Fibroblast of lung (primary cell): ENCODE results near the gene SLC13A3.

ENCODE experiments used
- EZH2 ChIP-seq: IDR thresholded peaks from 2 replicates; pipeline ENCODE4 v1.5.1; 2012; ENCODE audit warnings: low read length, control low read depth, mild to moderate bottlenecking; ENCODE audit errors: missing control alignments
- TF ChIP-seq, protein P1 (sequence below), 2 donors: IDR thresholded peaks in 1 of 2; conservative IDR thresholded peaks in 1 of 2; 1 replicate in 1 of 2; 2 replicates in 1 of 2; pipeline ENCODE4 v1.5.1; 2011 to 2012; ENCODE audit warnings: low read length in 2 of 2, control low read depth in 1 of 2, inconsistent platforms in 1 of 2, low read depth in 1 of 2, mild to moderate bottlenecking in 1 of 2

DNA sequence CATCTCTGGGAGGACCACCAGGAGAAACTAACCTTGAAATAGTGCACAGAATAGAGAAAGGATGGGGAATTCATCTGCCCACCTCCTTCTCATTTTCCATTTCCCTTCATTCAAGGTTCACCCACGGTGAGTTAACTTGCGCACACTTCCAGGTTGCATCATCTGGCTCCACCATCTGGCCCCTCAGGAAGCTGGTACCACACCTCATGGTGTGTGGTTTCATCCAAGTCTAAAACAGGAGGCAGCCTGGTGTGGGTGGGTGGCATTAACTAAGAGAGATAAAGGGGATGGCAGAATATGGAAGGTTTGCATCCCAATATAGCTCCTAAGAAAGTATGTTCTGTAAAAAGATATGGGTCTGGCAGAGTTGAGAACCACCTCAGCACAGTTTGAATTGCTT lies 141.7 kb downstream of the SLC13A3 start:
- no peak for TF ChIP-seq EZH2
- TF ChIP-seq, protein P1, sequence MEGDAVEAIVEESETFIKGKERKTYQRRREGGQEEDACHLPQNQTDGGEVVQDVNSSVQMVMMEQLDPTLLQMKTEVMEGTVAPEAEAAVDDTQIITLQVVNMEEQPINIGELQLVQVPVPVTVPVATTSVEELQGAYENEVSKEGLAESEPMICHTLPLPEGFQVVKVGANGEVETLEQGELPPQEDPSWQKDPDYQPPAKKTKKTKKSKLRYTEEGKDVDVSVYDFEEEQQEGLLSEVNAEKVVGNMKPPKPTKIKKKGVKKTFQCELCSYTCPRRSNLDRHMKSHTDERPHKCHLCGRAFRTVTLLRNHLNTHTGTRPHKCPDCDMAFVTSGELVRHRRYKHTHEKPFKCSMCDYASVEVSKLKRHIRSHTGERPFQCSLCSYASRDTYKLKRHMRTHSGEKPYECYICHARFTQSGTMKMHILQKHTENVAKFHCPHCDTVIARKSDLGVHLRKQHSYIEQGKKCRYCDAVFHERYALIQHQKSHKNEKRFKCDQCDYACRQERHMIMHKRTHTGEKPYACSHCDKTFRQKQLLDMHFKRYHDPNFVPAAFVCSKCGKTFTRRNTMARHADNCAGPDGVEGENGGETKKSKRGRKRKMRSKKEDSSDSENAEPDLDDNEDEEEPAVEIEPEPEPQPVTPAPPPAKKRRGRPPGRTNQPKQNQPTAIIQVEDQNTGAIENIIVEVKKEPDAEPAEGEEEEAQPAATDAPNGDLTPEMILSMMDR (conservative IDR thresholded peaks at IDR 0.05 in 1 of 2, IDR thresholded peaks at IDR 0.05 in 1 of 2; ENCODE audit: low read depth in 1 of 2, low read length in 2 of 2): no peak
